GM20000 (cell line): ENCODE results near the gene ADAM8.

Experiments
- DNase-seq: peaks from one replicate; pipeline ENCODE4 v3.0.0; 2012; ENCODE audit warnings: low spot score
- TF ChIP-seq, protein P1 (sequence below): IDR thresholded peaks from 2 replicates; pipeline ENCODE4 v1.5.1; 2012; ENCODE audit warnings: mild to moderate bottlenecking, control low read depth; ENCODE audit errors: extremely low read depth, missing control alignments

The ADAM8 gene

DNA sequence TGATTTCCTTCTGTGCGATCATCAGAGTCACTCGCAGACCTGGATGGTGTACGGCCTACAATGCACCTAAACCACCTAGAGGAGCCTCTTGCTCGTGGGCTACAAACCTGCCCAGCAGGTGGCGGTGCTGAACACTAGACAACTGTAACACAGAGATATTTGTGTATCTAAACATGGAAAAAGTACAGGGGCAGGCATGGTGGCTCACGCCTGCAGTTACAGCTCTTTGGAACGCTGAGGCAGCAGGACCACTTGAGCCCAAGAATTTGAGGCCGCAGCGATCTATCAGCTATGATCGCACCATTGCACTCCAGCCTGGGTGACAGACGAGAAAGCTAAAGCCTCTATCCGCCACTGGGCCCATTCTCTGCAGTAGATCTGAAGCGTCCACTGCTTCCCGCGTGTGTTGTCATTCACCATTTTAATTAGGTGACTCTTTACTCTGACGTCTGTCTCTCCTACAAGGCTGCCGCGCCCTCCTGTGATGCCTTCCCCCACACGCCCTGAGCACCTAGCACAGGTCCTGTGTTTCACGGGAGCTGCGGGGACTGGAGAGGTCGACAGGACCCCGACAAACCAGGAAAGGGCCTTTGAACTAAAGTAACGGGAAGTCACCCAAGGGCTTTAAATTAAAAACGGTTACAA is 31.2 kb upstream of the ADAM8 start:
- DNase-seq = peak; percentile 81
- TF ChIP-seq, protein P1, sequence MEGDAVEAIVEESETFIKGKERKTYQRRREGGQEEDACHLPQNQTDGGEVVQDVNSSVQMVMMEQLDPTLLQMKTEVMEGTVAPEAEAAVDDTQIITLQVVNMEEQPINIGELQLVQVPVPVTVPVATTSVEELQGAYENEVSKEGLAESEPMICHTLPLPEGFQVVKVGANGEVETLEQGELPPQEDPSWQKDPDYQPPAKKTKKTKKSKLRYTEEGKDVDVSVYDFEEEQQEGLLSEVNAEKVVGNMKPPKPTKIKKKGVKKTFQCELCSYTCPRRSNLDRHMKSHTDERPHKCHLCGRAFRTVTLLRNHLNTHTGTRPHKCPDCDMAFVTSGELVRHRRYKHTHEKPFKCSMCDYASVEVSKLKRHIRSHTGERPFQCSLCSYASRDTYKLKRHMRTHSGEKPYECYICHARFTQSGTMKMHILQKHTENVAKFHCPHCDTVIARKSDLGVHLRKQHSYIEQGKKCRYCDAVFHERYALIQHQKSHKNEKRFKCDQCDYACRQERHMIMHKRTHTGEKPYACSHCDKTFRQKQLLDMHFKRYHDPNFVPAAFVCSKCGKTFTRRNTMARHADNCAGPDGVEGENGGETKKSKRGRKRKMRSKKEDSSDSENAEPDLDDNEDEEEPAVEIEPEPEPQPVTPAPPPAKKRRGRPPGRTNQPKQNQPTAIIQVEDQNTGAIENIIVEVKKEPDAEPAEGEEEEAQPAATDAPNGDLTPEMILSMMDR = peak; percentile 92

DNA sequence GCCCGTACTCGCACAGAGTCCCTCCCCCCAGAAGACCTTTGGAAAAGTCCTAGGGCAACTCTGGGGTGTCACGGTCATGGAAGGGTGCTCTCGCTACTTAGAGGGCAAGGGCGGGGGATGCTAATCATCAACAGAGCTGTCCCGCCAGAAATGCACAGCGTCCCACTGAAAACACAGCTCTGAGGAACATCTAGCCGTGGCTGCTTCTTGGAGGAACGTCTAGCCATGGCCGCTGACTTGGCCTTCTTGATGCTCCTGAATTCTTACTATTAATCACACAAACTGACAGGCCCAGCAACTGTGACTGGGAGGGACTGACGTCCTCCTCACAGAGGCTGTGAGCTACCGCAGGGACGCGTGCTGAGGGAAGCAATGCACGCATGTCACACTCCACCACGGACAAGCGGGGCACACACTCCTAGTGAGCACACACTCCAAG is 30.3 kb upstream of the ADAM8 start:
- TF ChIP-seq, protein P1 = no peak
- DNase-seq = no peak

DNA sequence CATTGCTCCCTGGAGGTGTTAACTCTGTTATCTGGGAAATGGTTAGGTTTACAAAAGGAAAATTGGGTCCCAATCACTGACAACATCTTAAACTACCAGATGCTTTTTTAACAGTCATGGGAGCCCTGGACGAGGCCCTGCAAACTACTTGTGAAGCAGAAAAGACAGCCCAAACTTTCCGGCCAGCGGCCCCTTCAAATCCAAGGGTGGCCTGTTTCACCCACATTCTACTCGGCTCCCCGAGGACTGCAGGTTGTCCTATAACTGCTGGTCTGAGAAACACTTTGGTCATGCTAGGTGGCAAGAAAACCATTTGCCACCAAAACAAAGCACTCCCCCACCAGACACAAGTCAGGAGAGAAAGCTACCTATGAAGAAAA is 29.4 kb upstream of the ADAM8 start:
- TF ChIP-seq, protein P1 = no peak
- peak; percentile 17 for DNase-seq

DNA sequence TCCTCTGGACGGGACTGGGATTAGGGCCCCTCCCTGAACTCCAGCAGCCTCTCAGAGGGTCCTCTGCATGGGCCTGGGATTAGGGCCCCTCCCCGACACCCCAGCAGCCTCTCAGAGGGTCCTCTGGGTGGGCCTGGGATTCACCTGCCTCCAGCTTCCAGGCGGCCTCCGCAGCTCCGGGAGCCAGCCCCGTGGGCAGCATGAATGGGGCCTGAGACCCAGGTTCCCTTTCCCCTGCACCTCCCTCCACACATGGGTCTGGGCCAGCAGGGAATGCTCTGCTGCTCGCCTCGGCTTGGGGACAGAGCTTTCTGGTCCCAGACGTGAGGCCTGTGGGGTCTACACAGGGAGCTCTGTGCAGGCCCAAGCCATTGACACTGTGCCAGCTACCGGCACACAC is 26.5 kb upstream of the ADAM8 start:
- DNase-seq = no peak
- TF ChIP-seq, protein P1 = no peak

DNA sequence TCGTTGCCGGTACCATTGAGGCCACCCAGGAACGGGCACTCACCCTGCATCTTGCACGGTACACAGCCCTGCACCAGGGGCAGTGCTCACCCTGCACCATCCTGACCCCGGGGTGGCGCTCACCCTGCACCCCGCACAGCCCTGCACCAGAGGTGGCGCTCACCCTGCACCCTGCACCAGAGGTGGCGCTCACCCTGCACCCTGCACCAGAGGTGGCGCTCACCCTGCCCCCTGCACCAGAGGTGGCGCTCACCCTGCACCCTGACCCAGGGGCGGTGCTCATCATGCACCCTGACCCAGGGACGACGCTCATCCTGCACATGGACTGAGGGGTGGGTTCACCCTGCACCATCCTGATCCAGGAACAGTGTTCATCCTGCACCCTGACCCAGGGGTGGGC is 25.6 kb upstream of the ADAM8 start:
- TF ChIP-seq, protein P1 = no peak
- DNase-seq = no peak

DNA sequence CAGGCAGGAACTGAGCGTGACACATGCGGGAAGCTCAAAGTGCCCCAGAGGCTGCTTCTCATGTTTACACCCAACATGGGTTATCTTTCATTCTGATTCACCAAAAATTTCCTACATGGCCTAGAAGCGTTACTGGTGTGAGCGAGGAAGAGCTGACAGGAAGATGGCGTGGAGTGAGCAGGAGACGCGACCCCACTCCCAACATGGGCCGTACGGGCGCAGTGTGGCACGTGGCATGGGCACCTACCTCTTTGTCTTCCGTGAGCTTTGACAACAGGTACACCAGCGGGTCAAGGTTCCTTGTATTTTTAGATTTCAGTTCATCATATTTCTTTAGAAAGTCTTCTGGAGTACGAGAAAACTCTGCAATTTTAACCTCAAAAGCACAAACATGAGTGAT is 23.1 kb upstream of the ADAM8 start:
- TF ChIP-seq, protein P1 = no peak
- no peak for DNase-seq

DNA sequence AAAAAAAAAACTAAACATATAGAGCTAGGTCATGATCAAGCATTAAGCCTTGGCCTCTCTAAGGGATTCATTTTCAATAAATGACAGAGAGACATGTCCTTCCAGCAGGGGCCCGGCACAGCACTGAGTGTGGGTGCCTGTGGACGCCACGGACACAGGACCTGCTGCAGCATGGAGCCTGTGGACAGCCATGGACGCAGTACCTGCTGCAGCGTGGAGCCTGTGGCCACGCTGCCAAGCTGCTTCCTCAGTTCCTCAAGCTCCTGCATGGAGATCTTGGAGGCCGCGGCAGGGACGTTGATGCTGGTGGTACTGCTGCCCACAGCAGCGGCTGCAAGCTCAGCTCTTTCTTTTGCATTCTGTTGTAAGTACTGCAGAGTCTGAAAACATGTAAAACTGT is 22.6 kb upstream of the ADAM8 start:
- TF ChIP-seq, protein P1 = no peak
- no peak for DNase-seq
